IgD-negative memory B cell (primary cell): ENCODE results near the gene SLC33A1. TPM values are rescaled to one million over a fixed set of nuclear protein-coding genes. Genes with fewer than 3 reads are reported as not detected.

Source experiments
- H3K27ac Mint-ChIP-seq, 3 donors: one replicate each; pipeline ENCODE4 v1.8.0; 2020 to 2022; ENCODE audit warnings: mild to moderate bottlenecking in 3 of 3, mixed read lengths in 3 of 3, moderate library complexity in 1 of 3
- H3K27me3 Mint-ChIP-seq: one replicate; pipeline ENCODE4 v1.8.0; 2021; ENCODE audit warnings: mixed read lengths
- H3K36me3 Mint-ChIP-seq: one replicate; pipeline ENCODE4 v1.8.0; 2020; ENCODE audit warnings: mild to moderate bottlenecking, mixed read lengths
- H3K4me1 Mint-ChIP-seq, 3 donors: one replicate each; pipeline ENCODE4 v1.8.0; 2020 to 2022; ENCODE audit warnings: mixed read lengths in 3 of 3, mild to moderate bottlenecking in 1 of 3
- H3K4me3 Mint-ChIP-seq, 4 donors: one replicate each; pipeline ENCODE4 v1.8.0; 2020 to 2022; ENCODE audit warnings: mild to moderate bottlenecking in 4 of 4, mixed read lengths in 4 of 4, moderate library complexity in 3 of 4
- H3K9me3 Mint-ChIP-seq, 3 donors: one replicate each; pipeline ENCODE4 v1.8.0; 2020 to 2021; ENCODE audit warnings: mixed read lengths in 3 of 3, mild to moderate bottlenecking in 1 of 3
- polyA plus RNA-seq: library from polyadenylated mRNA; unstranded; fragments of 300-500 nt; fragmentation: Illumina TruSeq; gene quantifications from one replicate; pipeline ENCODE4 v1.2.3, GENCODE V29; 2021

Gene SLC33A1
- polyA plus RNA-seq, 1 donor from 2014 or later, result 13.0 TPM

- Mint-ChIP-seq H3K4me3 (no peak overlapping the region), H3K27me3 (no peaks in the 10 kb centered on the region), H3K9me3 (peaks cover 0 to 9% (median 6%) of the 10 kb centered on the region in 3 donors), H3K36me3 (peaks cover 6% of the 10 kb centered on the region), H3K4me1 (peaks cover 0 to 8% (median 0%) of the 10 kb centered on the region in 3 donors), H3K27ac (no peak overlapping the region)
Measured at GRCh38 chr3:155785662-155786295, 68.4 kb downstream of the SLC33A1 start.

GRCh38 chr3:155782390-155782953 lies 71.8 kb downstream of the SLC33A1 start:
- peaks cover 13% of the 10 kb centered on the region for H3K36me3 Mint-ChIP-seq
- no peak overlapping the region for H3K27ac Mint-ChIP-seq
- H3K9me3 Mint-ChIP-seq, result peaks cover 3 to 10% (median 9%) of the 10 kb centered on the region in 3 donors
- H3K4me3 Mint-ChIP-seq, result no peak overlapping the region
- no peaks in the 10 kb centered on the region for H3K27me3 Mint-ChIP-seq
- peaks cover 0 to 8% (median 0%) of the 10 kb centered on the region in 3 donors for H3K4me1 Mint-ChIP-seq

GRCh38 chr3:155780291-155780690 lies 73.9 kb downstream of the SLC33A1 start:
- H3K27me3 Mint-ChIP-seq, result no peaks in the 10 kb centered on the region
- peaks cover 3 to 10% (median 9%) of the 10 kb centered on the region in 3 donors for H3K9me3 Mint-ChIP-seq
- H3K4me3 Mint-ChIP-seq, result no peak overlapping the region
- H3K27ac Mint-ChIP-seq, result no peak overlapping the region
- H3K36me3 Mint-ChIP-seq, result peaks cover 10% of the 10 kb centered on the region
- no peaks in the 10 kb centered on the region for H3K4me1 Mint-ChIP-seq

- H3K9me3 Mint-ChIP-seq, result peaks cover 3 to 10% (median 9%) of the 10 kb centered on the region in 3 donors
- no peak overlapping the region for H3K27ac Mint-ChIP-seq
- peaks cover 14% of the 10 kb centered on the region for H3K36me3 Mint-ChIP-seq
- H3K4me3 Mint-ChIP-seq, result no peak overlapping the region
- H3K27me3 Mint-ChIP-seq, result no peaks in the 10 kb centered on the region
- H3K4me1 Mint-ChIP-seq, result no peaks in the 10 kb centered on the region
Measured at GRCh38 chr3:155778462-155778861, 75.8 kb downstream of the SLC33A1 start.

- Mint-ChIP-seq H3K9me3 (peaks cover 1 to 4% (median 4%) of the 10 kb centered on the region in 3 donors), H3K4me1 (no peaks in the 10 kb centered on the region), H3K27me3 (no peaks in the 10 kb centered on the region), H3K27ac (no peak overlapping the region), H3K36me3 (peaks cover 8% of the 10 kb centered on the region), H3K4me3 (no peak overlapping the region)
Measured at GRCh38 chr3:155772801-155773200, 81.4 kb downstream of the SLC33A1 start.

- no peak overlapping the region for H3K4me3 Mint-ChIP-seq
Measured at GRCh38 chr3:155771126-155771525, 83.1 kb downstream of the SLC33A1 start.

More at GRCh38 chr3:155771126-155771525, 83.1 kb downstream of the SLC33A1 start:
- H3K4me1 Mint-ChIP-seq, result no peaks in the 10 kb centered on the region
- H3K36me3 Mint-ChIP-seq, result peaks cover 8% of the 10 kb centered on the region
- H3K9me3 Mint-ChIP-seq, result peaks cover 1 to 4% (median 4%) of the 10 kb centered on the region in 3 donors
- H3K27ac Mint-ChIP-seq, result no peak overlapping the region
- no peaks in the 10 kb centered on the region for H3K27me3 Mint-ChIP-seq

Other genes starting within 250 kb of the SLC33A1 start
- not detected for gene PLCH1, start 109.4 kb downstream of the SLC33A1 start, polyA plus RNA-seq
- 2.1 TPM for gene C3orf33, start 48.1 kb downstream of the SLC33A1 start, polyA plus RNA-seq
- 47.1 TPM for gene GMPS, start 16.2 kb upstream of the SLC33A1 start, polyA plus RNA-seq